GM21717 (cell line): Measurements from ENCODE around the gene GPAT2.
"Not testable (repeated sequence)": the region's sequence is repeated elsewhere in the genome, so short reads cannot be mapped to it uniquely, and the experiment has no call there.

Experiments
- ATAC-seq: cut with Tn5 transposase; IDR thresholded peaks from one replicate; pipeline ENCODE4 v1.9.1; 2021; ENCODE audit warnings: mild to moderate bottlenecking, moderate library complexity; ENCODE audit not compliant: unreplicated experiment

Gene GPAT2

DNA sequence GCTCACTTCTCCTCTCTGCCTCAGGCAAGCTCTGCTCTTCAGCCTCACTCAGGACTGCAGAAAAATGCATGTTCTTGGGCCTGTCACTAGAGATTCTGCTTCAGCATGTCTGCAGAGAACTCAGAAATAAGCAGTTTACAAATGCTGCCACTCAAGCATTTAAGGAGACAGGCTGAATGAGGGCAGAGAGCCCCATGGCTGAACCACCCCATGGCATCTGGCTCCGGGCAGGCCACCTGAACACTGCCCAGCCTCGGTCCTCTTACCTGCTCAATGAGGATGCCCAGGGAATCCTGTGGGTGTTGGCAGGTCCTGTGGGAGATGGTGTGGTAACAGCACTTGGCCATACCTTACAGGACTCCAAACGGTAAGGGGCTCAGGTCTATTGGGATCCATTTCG, 31.2 kb upstream of the GPAT2 start:
- not testable (repeated sequence) for ATAC-seq

DNA sequence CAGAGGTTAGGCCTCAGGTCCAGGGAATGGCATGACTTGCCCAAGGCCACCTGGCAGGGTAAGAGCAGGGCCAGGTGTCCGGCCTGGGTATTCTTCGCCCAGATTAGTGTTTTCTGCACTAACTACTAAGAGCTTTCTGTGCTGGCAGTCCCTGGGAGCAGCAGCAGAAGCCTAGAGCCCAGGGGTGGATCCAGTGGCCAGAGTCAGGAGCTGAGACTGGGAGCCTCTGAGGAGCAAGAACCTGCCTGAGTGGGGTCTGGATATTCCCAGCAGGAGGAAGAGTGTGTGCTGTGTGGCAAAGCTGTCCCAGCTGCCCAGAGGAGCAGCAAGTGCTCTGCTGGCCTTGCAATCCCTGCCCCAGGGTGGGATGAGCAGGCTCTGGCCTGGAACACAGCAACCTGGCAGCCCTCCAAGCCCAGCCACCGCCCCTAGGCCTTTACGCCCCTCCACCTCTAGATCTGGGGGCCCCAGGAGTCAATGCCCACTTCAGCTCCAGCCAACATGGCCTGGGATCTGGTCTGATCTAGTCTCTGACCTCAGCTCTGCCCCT, 30.7 kb upstream of the GPAT2 start:
- ATAC-seq: no peak

DNA sequence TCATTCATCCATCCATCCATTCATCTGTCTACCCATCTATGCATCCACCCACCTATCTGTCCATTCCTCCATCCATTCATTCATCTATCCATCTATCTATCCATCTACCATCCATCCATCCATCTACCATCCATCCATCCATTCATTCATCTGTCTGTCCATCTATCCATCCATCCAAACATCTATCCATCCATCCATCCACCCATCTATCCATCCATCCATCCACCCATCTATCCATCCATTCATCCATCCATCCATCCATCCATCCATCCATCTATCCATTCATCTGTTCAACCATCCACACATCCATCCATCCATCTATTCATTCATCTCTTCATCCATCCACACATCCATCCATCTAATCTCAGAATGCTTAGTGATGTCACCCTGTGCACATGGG, 30.0 kb upstream of the GPAT2 start:
- ATAC-seq: not testable (repeated sequence)

DNA sequence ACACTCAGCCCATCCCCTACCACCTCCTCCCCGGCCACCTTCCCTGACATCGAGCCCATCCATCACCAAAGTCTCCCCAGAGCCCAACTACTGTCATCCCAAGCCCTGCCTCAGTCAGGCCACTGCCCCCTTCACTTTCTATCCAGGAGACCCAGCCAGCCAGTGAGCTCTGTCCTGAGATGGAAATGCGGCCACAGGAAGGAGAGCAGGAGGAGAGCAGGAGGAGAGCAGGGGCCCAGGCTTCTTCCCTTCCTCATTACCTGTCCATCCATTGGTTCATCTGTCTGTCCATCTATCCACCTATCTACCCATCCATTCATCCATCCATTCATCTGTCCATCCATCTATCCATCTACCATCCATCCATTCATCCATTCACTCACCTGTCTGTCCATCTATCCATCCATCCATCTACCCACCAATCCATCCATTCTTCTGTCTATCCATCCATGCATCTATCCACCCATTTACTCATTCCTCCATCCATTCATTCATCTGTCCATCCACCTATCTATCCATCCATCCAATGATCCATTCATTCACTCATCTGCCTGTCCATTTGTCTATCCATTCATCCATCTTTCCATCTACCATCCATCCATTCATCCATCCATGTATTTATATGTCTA, 29.4 kb upstream of the GPAT2 start:
- not testable (repeated sequence) for ATAC-seq

DNA sequence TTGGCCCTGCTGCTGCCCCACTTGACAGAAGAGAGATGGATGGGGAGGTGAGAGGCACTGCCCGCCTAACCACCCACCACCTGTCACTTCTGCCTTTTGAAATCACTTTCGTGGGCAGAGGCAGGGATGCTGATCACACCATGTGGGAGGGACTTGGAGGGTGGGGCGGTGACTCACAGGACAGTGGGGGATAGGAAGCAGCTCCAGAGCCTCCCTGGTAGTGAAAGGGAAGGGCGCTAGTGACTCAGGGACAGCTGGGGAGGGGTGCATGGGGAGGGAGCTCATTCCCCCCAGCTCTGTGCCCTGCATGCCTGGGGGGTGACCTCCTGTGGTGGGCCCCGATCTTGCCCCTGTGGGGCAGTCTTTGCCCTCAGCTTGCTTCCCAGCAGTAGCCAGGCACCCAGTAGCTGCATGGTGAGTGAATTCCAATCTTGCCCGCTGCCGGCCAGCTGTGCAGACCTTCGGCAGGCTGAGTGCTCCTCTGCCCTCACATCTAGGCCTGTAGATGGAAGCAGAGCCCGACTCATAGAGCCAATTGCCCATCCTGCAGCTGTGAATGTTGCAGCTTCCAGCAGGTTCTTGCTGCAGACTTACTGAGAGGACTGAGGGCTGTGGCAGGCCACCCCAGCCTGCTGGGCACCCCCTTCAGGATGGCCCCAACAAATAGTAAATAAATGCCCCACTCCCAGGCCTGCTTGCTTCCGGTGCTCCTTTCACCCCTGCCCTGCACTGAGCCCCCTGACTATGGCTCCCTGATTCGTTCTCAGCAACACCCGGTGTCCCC, 28.6 kb upstream of the GPAT2 start:
- ATAC-seq: not testable (repeated sequence)

DNA sequence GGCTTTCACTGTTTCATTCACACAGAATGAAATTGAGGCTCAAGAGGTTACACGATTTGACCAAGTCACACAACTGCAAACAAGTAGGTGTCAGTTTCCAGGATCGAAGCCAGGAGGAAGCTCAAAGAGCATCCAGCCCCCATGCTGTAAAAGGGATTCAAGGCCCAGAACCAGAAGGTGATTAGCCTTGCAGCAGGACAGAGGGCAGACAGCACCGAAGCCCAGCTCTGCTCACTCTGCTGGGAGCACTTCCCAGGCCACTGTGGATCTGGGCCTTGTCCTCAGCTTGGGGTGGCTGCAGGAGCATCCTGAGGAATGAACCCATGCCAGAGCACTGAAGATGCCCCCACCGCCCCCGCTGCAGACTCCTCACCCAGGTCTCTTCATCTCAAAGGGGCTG, 27.8 kb upstream of the GPAT2 start:
- not testable (repeated sequence) for ATAC-seq

DNA sequence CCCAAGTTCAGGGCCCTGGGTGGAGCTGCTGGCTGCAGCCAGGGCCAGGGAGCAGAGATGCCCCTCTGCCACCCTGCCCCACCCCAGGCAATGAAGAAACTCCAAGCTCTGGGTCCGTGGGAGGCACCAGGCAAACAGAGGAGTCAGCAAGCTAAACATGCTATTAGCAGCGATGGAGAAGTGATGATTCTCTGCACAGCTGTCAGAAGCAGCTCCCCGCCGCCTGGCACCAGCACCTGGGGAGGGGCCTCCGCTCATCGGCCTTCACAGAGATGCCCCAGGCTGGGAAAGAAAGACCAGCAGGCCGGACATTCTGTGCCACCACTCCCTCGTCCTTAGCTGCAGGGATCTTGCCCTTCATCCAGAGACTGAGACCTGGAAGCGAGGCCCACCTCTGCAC, 27.2 kb upstream of the GPAT2 start:
- not testable (repeated sequence) for ATAC-seq

DNA sequence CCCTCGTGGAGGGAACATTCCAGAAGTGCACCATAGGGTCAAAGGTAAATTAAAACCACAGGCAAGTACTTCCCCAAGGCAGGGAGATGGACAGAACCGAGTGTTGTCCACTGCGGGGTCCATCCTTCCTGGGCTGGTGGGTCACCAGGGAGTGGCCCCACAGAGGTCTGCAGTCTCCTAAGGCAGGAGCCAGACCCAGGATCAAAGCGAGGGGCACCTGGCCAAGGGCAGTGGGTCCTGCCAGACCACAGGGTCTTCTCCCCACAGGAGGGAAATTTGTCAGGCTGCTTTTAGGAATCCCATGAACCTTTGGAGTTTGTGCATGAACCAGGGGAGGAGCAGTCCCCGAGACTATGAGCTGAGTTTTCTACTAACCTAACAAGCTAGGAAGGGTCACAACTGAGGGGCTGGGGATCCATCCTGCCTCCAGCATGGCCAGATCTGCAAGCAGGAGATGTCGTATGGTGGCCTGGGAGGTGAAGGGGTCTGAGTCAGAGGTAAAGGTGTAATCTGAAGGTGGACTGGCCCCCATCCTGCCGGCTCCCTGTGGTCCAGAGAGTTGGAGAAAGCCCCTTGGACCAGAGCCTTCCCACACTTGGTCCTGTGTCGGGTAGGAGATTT, 26.6 kb upstream of the GPAT2 start:
- ATAC-seq: not testable (repeated sequence)

DNA sequence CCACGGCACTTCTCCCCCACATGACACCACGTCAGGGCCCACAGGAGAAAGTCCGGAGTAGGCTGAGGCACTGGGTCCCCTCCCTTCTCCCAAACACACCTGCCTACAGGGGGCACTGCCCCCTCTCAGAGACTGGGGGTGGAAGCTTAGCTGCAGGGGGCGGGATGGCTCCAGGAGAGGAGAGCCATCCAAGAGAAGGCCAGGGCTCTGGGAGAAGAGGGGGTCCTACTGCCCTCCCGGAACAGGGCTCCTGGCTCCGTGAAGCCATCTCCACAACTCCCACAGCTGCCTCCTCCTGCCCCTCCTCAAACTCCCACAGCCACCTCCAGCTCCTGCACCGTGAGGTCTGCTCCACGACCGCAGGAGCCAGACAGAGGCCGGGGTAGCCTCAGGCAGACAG, 25.6 kb upstream of the GPAT2 start:
- ATAC-seq: not testable (repeated sequence)

DNA sequence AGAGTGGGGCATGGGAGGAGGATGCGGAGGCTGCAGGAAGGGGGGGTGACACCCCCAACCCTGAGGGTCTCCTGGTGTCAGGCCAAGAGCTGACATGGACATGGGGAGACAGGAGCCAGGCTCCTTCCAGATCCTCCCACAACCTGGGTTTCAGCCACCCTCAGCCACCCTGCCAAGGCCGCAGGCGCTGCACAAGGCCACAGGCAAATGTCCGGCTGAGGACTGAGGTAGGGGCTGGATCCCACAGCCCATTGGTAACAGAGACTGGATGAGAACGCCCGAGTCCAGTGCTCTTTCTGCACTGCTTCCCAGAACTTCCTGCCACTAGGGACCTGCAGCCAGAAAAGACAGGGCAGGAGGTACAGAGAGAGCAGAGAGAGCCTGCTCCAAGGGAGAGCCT, 24.7 kb upstream of the GPAT2 start:
- not testable (repeated sequence) for ATAC-seq

DNA sequence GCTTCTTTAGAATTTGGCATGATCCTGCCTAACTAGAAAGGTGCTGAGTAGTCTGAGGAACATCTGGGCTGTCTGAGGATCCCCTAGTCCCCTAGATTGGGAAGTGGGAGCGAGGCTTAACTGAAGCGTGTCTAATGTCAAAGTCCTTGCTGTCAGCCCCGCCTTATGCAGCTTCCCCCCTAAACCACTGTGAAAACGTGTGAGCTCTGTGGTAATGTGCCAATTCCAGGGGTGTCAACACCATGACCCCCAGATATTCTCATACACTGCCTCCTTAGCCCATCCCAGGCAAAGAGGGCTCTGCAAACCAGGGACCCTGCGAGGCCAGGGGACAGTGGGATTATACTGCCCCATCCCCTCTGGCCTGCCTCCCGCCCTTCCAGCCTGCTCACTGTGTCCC, 21.1 kb upstream of the GPAT2 start:
- not testable (repeated sequence) for ATAC-seq

DNA sequence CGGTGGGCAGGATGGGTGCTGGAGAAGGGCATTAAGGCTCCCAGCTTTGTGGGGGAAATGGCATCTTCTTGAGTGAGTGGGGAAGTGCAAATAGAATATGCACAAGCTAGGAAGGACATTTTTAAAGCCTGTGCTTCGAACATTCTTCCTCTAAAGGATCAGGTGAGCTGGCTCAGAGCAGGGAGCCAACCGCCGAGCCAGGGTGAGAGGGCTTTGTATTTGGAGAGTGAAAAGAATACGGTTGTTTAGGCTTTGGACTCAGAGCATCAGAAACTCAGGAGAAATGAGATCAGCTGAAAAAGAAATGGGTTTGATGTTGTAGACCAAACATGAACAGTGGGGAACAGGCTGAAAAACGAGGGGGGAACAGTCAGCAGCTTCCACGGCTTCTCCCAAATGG, 19.8 kb upstream of the GPAT2 start:
- ATAC-seq: not testable (repeated sequence)

DNA sequence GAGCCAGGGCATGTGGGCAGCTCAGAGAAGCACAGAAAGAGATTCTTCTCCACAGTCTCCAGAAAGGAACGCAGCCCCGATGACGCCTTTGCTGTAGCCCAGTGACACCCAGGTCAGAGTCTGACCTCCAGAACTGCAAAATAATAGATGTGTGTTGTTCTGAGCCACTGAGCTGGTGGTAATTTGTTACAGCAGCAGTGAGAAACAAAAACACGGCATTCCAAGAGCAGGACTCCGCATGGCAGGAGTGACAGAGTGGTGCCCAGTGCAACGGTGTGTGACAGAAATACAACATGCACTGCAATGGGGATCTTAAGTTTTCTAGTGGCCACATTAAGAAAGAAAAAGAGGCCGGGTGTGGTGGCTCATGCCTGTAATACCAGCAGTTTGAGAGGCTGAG, 18.7 kb upstream of the GPAT2 start:
- not testable (repeated sequence) for ATAC-seq

DNA sequence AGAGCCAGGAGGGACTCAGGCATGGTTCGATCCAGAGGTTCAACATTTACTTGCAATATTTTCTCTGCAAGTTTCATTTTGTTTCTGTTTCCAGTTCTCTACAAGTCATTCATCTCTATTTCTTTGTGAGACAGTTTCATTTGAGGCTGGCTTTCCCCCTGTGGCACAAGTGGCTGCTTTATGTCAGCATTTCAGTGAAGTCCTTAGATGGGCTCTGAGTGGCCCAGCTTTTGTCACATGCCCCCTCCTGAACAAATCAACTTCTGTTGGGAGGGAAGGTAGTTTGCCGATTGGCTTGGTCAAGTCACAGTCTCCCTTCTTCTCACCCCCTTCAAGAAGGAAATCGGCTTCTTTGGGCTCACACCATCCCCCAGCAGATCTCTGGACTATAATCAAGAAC, 17.9 kb upstream of the GPAT2 start:
- ATAC-seq: not testable (repeated sequence)

DNA sequence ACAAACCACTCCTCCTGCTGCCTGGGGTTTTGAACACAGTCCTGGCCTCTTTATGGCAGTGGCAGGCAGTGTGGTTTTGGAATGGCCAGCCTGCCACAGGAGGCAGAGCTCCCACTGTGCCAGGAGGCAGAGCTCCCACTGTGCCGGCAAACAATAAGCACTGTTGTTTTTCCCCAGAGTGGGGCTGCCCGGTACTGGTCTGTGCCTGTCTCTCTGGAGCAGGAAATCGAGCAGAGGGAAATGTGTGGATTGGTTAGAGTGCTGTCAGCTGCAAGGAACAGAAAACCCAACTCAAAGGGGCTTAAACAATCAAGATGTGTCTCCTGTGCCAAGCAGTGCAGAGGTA, 15.2 kb upstream of the GPAT2 start:
- ATAC-seq: not testable (repeated sequence)

DNA sequence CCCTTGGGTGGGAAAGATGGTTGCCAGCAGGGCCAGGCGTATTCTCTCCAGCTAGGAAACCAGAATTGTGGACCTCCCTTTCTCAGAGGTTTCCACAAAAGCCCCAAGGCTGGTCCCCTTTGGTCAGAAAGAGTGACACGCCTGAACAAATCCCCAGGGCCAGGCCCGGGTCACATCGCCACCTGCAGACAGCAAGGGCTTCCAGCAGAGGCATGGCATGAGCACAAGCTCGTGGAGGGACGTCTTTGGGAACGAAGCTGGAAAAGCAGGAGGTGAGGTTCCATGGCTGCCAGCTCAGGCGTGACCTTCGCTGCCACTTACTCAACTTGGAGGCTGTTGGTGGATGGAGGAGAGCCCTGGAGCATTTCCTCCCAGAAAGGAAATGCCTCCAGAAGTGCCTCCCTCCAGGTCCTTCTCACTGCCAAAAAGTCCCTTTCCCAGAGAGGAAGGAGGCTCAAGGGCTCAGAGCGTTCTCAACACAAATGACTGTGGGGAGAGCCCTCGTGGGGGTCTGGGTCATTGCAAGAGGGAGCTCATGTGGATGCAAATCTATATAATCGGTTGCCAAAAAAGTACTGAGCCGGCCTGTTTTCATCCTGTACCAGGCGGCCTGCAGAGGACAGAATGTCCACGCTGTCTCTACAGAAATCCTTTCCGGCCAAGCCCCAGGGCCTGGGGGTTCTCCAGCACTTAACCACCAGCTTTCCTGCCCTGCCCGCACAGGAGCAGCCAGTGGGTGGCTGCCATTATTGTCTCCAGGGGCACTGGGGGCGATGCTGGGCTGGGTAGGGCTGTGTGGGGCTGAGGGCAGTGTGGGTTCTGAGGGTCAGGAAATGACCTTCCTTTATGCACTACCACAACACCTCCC, 14.6 kb upstream of the GPAT2 start:
- ATAC-seq: not testable (repeated sequence)

DNA sequence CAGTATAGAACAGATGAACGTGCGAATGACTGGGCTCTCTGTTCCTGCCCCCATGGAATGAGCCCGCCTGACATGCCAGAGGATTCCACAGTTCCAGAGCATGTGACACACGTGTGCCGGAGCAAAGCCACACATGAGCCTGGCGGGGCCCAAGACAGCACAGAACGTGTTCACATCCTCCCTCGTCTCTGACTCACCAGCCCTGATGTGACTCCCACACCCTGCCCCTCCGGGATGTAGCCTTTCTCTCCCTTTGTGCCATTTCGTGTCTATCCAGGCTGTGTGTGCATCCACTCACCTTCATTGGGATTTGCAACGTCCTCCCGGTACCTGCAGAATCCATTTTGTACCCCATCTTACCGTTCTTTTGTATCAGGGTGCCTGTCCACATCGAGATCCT, 838 bp upstream of the GPAT2 start:
- ATAC-seq: not testable (repeated sequence)

DNA sequence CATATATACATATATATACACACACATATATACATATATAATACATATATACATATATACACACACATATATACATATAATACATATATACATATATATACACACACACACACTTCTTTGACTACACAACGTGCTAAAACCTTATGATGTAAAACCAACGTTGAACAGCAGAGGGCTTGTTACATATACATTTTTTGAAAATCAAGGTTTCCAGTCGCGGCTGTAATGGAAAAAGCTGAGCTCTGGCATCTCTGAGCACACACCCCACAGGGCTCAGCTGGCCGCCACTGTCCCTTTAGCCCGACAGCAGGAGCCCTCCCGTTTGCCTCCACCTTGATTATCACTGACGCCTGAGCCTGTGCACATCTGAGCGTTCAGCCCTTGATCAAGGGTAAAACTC, 719 bp downstream of the GPAT2 start:
- ATAC-seq: not testable (repeated sequence)

DNA sequence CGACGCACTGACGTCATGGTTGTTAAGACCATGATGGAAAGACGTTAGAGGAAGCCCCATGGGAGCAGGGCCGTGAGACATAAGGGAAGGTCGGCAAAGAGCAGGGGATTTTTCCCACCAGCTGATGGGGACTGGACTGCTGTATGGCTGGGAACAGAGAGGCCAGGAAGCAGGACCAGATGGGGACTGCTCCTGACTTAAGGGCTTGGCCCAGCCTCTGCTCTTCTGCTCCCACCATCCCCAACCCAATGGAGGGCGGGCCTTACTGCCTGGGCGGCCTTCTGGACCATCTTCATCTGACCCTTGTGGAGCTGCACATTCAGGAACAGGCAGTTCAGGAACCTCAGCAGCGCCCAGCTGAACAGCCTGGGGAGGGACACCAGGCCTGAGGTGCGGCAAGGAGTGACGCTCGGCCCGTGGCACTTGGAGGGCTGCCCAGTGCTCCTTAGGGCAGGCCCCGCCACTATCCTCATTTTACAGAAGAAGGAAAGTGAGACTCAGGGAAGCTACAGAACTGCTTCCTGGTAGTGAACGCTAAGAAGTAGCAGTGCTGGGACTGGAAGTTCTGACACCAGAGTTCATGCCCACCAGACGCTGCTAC, 6.9 kb downstream of the GPAT2 start:
- ATAC-seq: not testable (repeated sequence)

DNA sequence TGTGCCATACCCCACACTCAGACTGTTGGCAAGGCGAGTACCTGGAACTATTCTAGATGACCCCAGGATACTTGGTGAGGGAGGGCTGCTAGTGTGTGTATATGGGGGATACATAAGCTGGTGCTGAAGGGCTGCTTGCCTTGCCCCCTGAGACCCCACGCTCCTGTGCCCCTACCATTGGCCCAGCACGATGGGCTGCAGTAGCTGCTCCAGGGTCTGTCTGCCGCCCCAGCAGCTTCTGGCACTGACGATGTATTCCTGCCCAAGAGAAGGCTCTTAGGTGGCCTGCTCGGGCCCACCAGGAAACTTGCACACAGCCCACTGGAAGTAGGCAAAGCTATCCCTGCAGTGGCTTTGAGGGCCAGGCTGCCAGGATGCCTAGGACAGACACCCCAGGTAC, 9.0 kb downstream of the GPAT2 start:
- ATAC-seq: not testable (repeated sequence)

DNA sequence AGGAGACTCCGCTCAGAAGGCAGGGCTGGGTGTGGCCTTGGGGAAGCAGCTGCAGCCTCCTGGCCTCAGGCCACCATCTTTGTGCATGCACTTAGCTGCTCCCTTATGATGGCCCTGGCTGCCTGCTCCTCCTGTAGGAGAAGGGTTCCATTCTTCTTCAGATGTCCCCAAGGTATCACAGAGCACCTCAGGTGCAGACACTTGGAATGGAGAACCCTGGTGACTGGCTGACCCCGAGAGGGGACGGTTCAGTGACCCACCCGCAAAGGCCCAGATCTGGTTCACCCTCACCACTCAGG, 9.6 kb downstream of the GPAT2 start:
- ATAC-seq: no peak
